Stimulated activated CD4-positive, alpha-beta T cell treated with anti-CD3 and anti-CD28 coated beads, Interleukin-4, amount 100 ng/mL, for 4 hours (primary cell): ENCODE data around the gene MRPS22.
"Not testable (repeated sequence)": the region's sequence is repeated elsewhere in the genome, so short reads cannot be mapped to it uniquely, and the experiment has no call there.

Experiments used
- DNase-seq, 2 experiments: peaks; one replicate each; pipeline ENCODE4 v3.0.0-alpha.2; 2020

MRPS22 gene

GRCh38 chr3:139401155-139401554, 57.3 kb downstream of the MRPS22 start:
- DNase-seq: not testable (repeated sequence)
